Large intestine (tissue), 3 donors: ENCODE data around the gene POLR2C. TPM values are rescaled to one million over a fixed set of nuclear protein-coding genes. Genes with fewer than 3 reads are reported as not detected.
"Not testable (repeated sequence)": the region's sequence is repeated elsewhere in the genome, so short reads cannot be mapped to it uniquely, and the experiment has no call there.

Experiments used
- DNase-seq, 2 donors: peaks; one replicate each; pipeline versions ENCODE4 v3.0.0 to v3.0.0-alpha.2; 2013
- H3K27ac ChIP-seq: one replicate; pipeline ENCODE4 v1.5.1; 2013; ENCODE audit warnings: low read length
- H3K27me3 ChIP-seq: 2 replicates; pipeline ENCODE4 v1.6.1; 2013; ENCODE audit warnings: low read length; ENCODE audit not compliant: control insufficient read depth, insufficient read depth
- H3K36me3 ChIP-seq: 2 replicates; pipeline ENCODE4 v1.6.1; 2013; ENCODE audit warnings: low read length; ENCODE audit not compliant: control insufficient read depth, insufficient read depth
- H3K4me1 ChIP-seq: one replicate; pipeline ENCODE4 v1.6.1; 2013; ENCODE audit warnings: low read length; ENCODE audit not compliant: control insufficient read depth, insufficient read depth
- H3K4me3 ChIP-seq: one replicate; pipeline ENCODE4 v1.5.1; 2013; ENCODE audit warnings: low read length
- H3K9me3 ChIP-seq: one replicate; pipeline ENCODE4 v1.6.1; 2013; ENCODE audit warnings: mild to moderate bottlenecking, low read depth, low read length, moderate library complexity; ENCODE audit not compliant: control insufficient read depth
- WGBS: methylation state at CpG from one replicate; pipeline ENCODE4 v1.1.5; 2013; ENCODE audit warnings: low lambda C conversion rate; ENCODE audit not compliant: insufficient coverage; 5-methylcytosine and 5-hydroxymethylcytosine counted together
- polyA plus RNA-seq: library from polyadenylated mRNA; unstranded; fragments of 120-200 nt; gene quantifications from one replicate; pipeline ENCODE4 v1.2.1, GENCODE V29; 2013

POLR2C gene
- polyA plus RNA-seq, 1 donor, result 76.6 TPM

- WGBS, result no CpG with 5 or more reads among the region's 7 CpGs
- no peak for DNase-seq
- H3K4me1 ChIP-seq, result no peaks in the 10 kb centered on the region
- H3K4me3 ChIP-seq, result no peak overlapping the region
- H3K27ac ChIP-seq, result no peak overlapping the region
- no peaks in the 10 kb centered on the region for H3K27me3 ChIP-seq
- H3K9me3 ChIP-seq, result no peaks in the 10 kb centered on the region
- H3K36me3 ChIP-seq, result peaks cover 44% of the 10 kb centered on the region
Observed at GRCh38 chr16:57426356-57426755, 36.1 kb upstream of the POLR2C start.

GRCh38 chr16:57427307-57427706, 35.2 kb upstream of the POLR2C start:
- no peak overlapping the region for H3K27ac ChIP-seq
- H3K9me3 ChIP-seq, result no peaks in the 10 kb centered on the region
- WGBS, result 100% methylated on average over 1 of the region's 8 CpGs
- no peak for DNase-seq
- H3K36me3 ChIP-seq, result peaks cover 50% of the 10 kb centered on the region
- peaks cover 4% of the 10 kb centered on the region for H3K4me1 ChIP-seq
- no peak overlapping the region for H3K4me3 ChIP-seq
- no peaks in the 10 kb centered on the region for H3K27me3 ChIP-seq

- Histone ChIP-seq H3K27ac (no peak overlapping the region), H3K4me1 (peaks cover 8% of the 10 kb centered on the region), H3K9me3 (no peaks in the 10 kb centered on the region), H3K27me3 (no peaks in the 10 kb centered on the region), H3K36me3 (peaks cover 54% of the 10 kb centered on the region), H3K4me3 (no peak overlapping the region)
- no peak for DNase-seq
Observed at GRCh38 chr16:57427824-57428223, 34.7 kb upstream of the POLR2C start.

- no CpG with 5 or more reads among the region's 5 CpGs for whole genome bisulfite sequencing
- Histone ChIP-seq H3K9me3 (no peaks in the 10 kb centered on the region), H3K27ac (no peak overlapping the region), H3K27me3 (no peaks in the 10 kb centered on the region), H3K4me3 (no peak overlapping the region), H3K36me3 (peaks cover 83% of the 10 kb centered on the region), H3K4me1 (peaks cover 11% of the 10 kb centered on the region)
- no peak for DNase-seq
Observed at GRCh38 chr16:57430955-57431354, 31.5 kb upstream of the POLR2C start.

- Histone ChIP-seq H3K9me3 (no peaks in the 10 kb centered on the region), H3K27ac (peak overlapping the region; percentile 65), H3K27me3 (no peaks in the 10 kb centered on the region), H3K4me3 (no peak overlapping the region), H3K36me3 (peaks cover 83% of the 10 kb centered on the region), H3K4me1 (peaks cover 11% of the 10 kb centered on the region)
- DNase-seq, result peak in 1 of 2 donors; percentile 78
- 75% methylated on average over 1 of the region's 2 CpGs for WGBS
Observed at GRCh38 chr16:57432505-57432904, 30.0 kb upstream of the POLR2C start.

- Histone ChIP-seq H3K27me3 (no peaks in the 10 kb centered on the region), H3K27ac (peak overlapping the region; percentile 64), H3K9me3 (no peaks in the 10 kb centered on the region), H3K4me1 (peaks cover 11% of the 10 kb centered on the region), H3K4me3 (no peak overlapping the region), H3K36me3 (peaks cover 78% of the 10 kb centered on the region)
- no peak for DNase-seq
- WGBS, result no CpG with 5 or more reads among the region's 3 CpGs
Observed at GRCh38 chr16:57432989-57433388, 29.5 kb upstream of the POLR2C start.

GRCh38 chr16:57434003-57434402, 28.5 kb upstream of the POLR2C start:
- no peak overlapping the region for H3K4me3 ChIP-seq
- no peaks in the 10 kb centered on the region for H3K27me3 ChIP-seq
- H3K27ac ChIP-seq, result no peak overlapping the region
- peaks cover 74% of the 10 kb centered on the region for H3K36me3 ChIP-seq
- DNase-seq, result no peak
- no peaks in the 10 kb centered on the region for H3K9me3 ChIP-seq
- WGBS, result no CpG with 5 or more reads among the region's 2 CpGs
- H3K4me1 ChIP-seq, result peaks cover 11% of the 10 kb centered on the region

GRCh38 chr16:57435838-57436237, 26.6 kb upstream of the POLR2C start:
- H3K4me3 ChIP-seq, result no peak overlapping the region
- WGBS, result no CpG with 5 or more reads among the region's 1 CpG
- no peaks in the 10 kb centered on the region for H3K9me3 ChIP-seq
- no peak overlapping the region for H3K27ac ChIP-seq
- peaks cover 11% of the 10 kb centered on the region for H3K4me1 ChIP-seq
- H3K36me3 ChIP-seq, result peaks cover 71% of the 10 kb centered on the region
- no peaks in the 10 kb centered on the region for H3K27me3 ChIP-seq
- DNase-seq, result no peak

- peaks cover 37% of the 10 kb centered on the region for H3K36me3 ChIP-seq
- not testable (repeated sequence) for H3K4me3 ChIP-seq, DNase-seq, H3K27ac ChIP-seq, H3K27me3 ChIP-seq, H3K4me1 ChIP-seq, H3K9me3 ChIP-seq
- WGBS, result no CpG with 5 or more reads among the region's 8 CpGs
Observed at GRCh38 chr16:57439947-57440346, 22.5 kb upstream of the POLR2C start.

- not testable (repeated sequence) for H3K27ac ChIP-seq, H3K4me3 ChIP-seq, H3K9me3 ChIP-seq, H3K27me3 ChIP-seq, DNase-seq, H3K4me1 ChIP-seq
- H3K36me3 ChIP-seq, result peaks cover 32% of the 10 kb centered on the region
- WGBS, result no CpG with 5 or more reads among the region's 8 CpGs
Observed at GRCh38 chr16:57440551-57440950, 21.9 kb upstream of the POLR2C start.

- H3K9me3 ChIP-seq, result no peaks in the 10 kb centered on the region
- H3K27ac ChIP-seq, result no peak overlapping the region
- DNase-seq, result no peak
- H3K36me3 ChIP-seq, result peaks cover 9% of the 10 kb centered on the region
- H3K27me3 ChIP-seq, result no peaks in the 10 kb centered on the region
- H3K4me3 ChIP-seq, result no peak overlapping the region
- no CpG with 5 or more reads among the region's 3 CpGs for WGBS
- H3K4me1 ChIP-seq, result peaks cover 13% of the 10 kb centered on the region
Observed at GRCh38 chr16:57444711-57445110, 17.8 kb upstream of the POLR2C start.
